HG03457 (cell line): Measurements from ENCODE around the gene PDZD4.

Experiments
- ATAC-seq: cut with Tn5 transposase; IDR thresholded peaks from one replicate; pipeline ENCODE4 v1.9.1; 2021; ENCODE audit warnings: moderate number of reproducible peaks; ENCODE audit not compliant: unreplicated experiment

The PDZD4 gene

DNA sequence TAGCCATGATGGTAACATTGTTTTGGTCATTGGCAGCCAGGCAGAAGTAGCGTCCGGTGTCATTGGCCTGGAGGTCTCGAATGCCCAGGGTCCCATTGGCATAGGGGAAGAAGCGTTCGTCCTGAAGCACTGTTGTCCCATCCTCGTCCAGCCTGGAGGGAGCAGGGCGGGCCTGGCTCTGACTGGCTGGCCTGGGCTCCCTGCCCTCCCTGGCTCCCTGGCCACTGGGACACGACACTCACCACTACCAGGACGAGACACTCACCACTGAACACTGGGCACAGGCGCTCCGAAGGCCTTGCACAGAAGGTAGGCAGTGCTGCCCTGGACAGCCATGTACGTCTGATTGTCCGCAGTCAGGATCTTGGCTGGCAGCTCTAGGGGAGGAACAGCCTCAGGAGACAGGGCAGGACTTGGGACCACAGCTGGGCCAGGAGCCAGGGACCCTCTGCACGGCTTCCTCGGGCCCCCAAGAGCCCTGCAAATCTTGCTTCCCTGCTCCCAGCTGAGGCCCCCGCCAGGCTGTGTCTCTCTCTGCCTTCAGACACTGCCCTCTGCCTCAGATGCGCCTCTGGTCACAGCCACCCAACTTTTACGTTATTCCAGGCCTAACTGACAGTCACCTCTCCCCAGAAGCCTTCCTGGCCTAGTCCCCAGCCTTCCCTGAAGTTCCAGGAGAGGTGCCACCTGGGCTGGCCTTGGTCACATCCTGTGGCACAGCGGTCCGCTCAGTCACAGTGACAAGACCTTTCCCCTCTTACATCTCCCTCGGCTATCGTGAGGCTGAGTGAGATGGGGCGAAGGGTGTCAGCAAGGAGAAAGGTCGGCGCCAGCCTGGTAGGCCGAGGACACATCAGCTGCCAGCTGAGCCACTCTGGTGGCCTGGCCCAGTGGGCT lies 38.5 kb upstream of the PDZD4 start:
- no peak for ATAC-seq

GRCh38 chrX:153867671-153868070 lies 37.3 kb upstream of the PDZD4 start:
- ATAC-seq: no peak

GRCh38 chrX:153867139-153867538 lies 36.8 kb upstream of the PDZD4 start:
- no peak for ATAC-seq

DNA sequence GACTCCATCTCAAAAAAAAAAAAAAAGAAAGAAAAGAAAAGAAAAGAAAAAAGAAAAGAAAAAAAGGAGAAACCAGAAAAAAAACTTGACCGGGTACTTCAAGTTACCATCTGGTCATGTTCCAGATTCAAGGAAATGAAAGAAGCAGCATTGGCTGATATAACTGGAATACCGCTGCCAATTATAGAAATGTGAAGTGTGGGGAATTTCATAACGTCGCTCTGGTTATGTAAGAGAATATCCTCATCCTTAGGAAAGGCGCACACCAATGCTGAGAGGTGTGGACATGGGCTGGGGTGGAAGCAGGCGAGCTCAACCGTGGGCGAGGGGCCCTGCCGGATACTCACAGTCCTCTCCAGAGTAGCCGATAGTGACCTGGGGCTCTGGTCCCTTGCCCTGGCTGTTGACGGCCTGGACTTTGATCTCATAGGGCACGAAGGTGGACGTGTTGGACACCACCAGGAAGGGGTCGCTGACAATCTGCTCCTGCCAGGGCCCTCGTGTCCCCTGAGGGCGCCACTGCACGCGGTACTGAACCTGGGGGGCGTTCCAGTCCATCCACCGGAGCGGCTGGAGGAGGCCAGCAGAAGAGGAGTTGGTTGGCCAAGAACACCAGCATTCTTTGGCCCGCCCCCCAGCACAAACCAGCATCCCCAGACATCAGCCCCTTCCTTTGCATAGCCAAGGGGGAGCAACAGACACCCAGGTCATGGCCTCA lies 36.1 kb upstream of the PDZD4 start:
- no peak for ATAC-seq

DNA sequence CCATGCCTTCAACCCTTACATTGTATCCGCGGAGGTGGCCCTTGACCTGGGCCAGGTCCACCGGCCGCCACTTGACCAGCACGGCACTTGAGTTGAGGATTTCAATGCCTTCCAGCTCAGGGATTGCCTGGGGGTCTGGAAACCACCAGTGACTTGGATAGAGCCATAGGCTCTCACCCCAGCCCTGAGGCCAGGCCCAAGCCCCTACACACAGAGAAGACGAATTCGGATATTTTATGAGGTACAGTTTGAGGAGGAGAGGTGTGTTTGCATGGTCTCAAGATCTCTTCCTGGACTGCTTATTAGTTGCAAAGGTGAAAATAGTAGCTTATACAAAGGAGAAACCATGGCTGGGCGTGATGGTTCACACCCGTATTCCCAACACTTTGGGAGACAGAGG lies 35.3 kb upstream of the PDZD4 start:
- ATAC-seq: no peak

- no peak for ATAC-seq
Observed at GRCh38 chrX:153865321-153865580, 34.9 kb upstream of the PDZD4 start.

GRCh38 chrX:153864561-153865320 lies 34.4 kb upstream of the PDZD4 start:
- ATAC-seq: no peak

DNA sequence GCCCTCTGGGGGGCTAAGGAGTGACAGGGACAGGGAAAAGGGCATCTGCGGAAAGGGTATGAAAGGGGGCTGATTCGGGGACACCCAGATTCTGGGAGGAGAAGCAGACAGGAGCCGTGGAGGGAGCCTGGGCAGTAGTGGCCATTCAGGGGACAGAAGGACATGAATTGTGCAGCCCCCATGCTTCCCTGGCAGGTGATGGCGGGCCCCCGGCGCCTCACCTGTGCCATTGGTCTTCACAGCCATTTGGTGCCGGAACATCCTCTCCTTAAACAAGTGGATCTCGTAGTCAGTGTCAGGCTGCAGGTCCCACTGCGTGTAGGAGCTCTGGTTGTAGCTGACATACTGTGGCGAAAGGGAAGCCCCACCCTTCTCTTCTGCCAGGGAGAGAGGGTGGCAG lies 33.8 kb upstream of the PDZD4 start:
- no peak for ATAC-seq

- no peak for ATAC-seq
Observed at GRCh38 chrX:153863251-153863991, 33.1 kb upstream of the PDZD4 start.

DNA sequence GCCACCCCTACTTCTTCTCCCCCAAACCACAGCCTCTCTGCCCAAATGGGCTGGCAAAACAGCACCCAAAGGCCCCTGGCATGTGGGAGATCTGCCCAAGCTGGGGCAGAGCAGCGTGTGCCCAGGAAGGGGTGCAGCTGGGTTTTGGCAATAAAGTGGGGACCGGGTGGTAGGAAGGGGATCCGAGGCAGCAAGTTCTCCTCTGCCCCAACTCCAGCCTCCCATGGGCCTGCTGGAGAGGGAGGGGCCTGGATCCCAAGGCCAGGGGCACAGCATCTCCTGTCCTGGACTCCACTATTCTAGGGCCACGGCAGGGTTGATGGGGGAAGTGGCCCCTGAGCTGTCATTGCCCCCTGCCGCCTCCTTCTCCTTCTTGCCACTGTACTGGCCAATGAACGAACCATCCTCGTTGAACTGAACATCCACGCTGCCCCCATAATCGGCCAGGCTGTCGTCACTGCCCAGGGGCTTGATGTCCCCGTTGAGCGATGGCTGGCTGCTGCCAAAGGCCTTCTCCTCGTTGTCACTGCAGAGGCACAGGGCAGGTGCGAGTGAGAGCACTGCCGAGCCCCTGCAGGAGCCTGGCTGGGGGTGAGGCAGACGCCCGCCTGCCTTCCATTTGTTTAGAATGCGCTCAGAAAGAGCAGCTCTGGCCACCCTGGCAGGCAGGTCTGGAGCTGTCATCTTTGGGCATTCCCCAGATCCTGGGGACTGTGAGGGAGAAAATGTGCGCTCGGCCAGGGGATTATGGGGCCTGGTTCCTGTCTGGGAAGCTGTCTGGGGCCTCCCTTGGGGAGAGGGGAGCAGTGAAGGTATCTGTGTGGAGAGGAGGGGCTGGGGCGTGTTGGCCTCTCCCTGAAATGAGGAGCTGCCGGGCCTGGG lies 32.3 kb upstream of the PDZD4 start:
- no peak for ATAC-seq

GRCh38 chrX:153861733-153862310 lies 31.5 kb upstream of the PDZD4 start:
- no peak for ATAC-seq

DNA sequence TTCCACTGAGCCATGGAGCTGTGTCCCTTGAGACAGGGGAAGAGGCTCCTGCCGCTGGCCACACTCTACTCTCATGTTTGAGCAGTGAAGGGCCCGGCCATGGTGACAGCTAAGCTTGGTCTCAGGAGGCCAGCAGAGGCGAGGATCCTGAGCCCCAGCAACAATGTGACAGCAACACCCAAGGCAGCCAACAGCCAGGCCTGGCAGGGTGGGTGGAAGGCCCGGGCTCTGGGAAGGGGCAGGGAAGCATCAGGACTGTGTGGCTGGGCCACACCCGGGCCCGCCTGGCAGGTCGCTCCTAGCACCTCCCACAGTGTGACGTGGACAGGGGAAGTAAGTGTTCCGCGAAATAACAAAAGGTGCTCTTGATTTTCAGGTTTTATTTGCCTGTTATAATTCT lies 30.8 kb upstream of the PDZD4 start:
- ATAC-seq: no peak

- ATAC-seq: no peak
Observed at GRCh38 chrX:153857348-153857903, 27.1 kb upstream of the PDZD4 start.

DNA sequence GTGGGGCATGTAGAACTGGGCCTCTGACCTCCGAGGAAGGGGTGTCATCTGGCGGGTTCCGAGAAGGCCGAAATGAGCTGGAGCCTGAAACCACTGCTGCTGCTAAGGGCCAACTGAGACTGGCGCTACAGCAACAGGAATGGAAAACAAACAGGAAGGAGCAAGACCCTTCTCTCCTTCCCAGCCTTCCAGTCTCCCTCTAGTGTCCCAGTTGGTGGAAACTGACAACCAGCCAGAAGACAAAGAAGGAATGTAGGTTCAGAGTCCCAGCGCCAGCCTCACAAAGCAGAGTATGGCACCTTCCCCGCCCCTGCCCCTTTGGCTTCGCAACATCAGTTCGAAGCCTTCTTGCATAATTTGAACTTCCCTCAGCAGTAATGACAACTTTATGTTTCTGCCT lies 24.4 kb upstream of the PDZD4 start:
- ATAC-seq: no peak

- no peak for ATAC-seq
Observed at GRCh38 chrX:153853902-153854267, 23.5 kb upstream of the PDZD4 start.

DNA sequence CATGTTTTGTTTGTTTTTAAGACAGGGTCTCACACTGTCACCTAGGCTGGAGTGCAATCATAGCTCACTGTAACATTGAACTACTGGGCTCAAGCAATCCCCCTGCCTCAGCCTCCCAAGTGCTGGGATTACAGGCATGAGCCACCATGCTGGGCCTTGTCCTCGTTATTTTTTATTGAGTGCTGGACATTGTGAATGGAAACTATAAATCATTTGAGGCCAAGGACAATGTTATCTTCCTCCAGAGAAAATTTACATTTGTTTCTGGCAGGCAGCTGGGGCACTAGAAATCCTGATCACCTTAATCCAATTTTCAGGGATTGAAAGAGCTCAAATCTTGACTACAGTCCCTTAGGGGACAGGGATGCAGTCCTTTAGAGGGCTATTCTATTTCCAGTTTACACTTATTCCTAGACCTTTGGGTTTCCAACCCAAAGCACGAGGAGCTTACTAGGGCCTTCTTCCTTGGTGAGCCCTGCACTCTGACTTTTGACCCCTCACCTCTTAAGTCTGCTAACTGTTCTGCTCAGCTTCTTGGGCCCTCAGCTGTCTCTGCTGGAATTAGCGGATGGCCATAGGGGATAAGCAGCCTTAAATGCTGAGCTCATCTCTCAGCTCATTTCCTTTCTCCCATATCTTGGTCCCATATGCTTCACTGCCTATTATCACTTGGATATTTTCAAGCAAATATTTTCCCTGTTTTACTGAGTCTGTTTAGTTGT lies 23.0 kb upstream of the PDZD4 start:
- ATAC-seq: no peak

DNA sequence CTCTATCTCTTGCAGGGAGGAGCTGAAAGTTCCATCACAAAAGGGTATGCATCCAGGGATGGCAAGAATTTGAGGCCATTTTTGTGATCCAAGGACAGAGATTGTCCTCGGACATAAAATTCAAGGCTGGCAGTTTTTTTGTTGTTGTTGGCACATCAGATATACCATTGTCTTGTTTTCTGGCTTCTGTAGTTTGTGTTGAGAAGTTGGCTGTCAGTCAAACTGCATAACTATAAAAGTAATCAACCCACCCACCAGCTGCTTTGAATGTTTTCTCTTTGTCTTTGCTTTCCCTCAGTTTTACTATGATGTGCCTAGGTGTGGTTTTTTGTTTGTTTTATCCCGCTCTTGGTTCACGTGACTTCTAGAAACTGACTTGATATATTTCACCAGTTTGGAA lies 21.6 kb upstream of the PDZD4 start:
- ATAC-seq: no peak

DNA sequence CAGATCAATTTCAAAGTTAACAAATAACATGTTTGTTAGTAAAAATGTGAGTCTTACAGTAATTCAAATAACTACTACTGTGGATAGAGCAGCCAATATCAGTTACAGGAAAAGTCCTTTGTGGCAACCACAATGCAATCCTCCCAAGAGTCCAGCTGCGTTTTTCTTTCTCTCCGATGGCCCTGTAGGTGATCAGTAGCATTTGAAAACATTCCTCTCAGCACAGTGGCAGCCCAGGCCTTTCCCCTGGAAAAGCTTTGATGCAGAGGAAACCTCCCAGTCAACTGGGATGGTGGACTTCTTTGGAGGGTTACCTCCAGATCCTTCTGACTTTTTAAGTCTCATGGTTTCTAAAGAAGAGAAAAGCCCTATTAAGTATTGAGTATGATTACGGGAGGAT lies 18.0 kb upstream of the PDZD4 start:
- ATAC-seq: no peak

DNA sequence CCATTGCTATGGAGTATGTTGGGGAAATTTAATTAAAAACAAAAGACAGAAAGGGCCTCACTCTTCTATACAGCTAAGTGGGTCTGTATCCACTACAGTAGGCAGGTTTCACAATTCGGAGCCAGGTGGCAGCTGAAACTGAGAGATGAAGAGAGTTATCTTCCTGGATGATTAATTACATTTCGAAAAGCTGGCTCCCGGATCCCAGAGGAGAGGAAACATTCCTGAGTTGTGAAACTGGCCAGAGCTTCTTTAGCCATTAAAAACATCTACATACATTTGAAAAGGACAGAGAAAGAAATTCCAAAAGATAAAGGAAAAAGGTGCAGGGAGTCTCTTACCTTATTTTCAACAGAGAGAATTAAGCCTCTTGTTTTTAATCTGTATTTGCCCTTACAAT lies 15.5 kb upstream of the PDZD4 start:
- ATAC-seq: no peak
